Caco-2 (cell line): Measurements from ENCODE around the gene NLGN3. TPM values are rescaled to one million over a fixed set of nuclear protein-coding genes. Genes with fewer than 3 reads are reported as not detected.

Experiments
- BruUV-seq: library from RNA; stranded (reverse); fragments of 400-500 nt; replicated peaks from 2 replicates; lab custom pipeline; 2021; lab: Mats Ljungman, UMichigan
- CTCF ChIA-PET: fragments of 300-600 bp; sonication (Branson Sonifier 250); formaldehyde crosslinking; loops from one replicate; lab custom pipeline; 2022; ENCODE audit warnings: antibody characterized with exemption; lab: Charles Lee
- POLR2A ChIA-PET: fragments of 300-600 bp; sonication (Branson Sonifier 250); formaldehyde crosslinking; loops from one replicate; lab custom pipeline; 2022; ENCODE audit warnings: antibody characterized with exemption; lab: Charles Lee
- DNase-seq, 2 experiments: peaks; one replicate each; pipeline versions ENCODE4 v3.0.0 to v3.0.0-alpha.2; 2020 to 2022
- H3K27me3 ChIP-seq: replicated peaks from 2 replicates; pipeline ENCODE4 v1.6.0; 2011; ENCODE audit warnings: low read length; ENCODE audit not compliant: control insufficient read depth, insufficient read depth
- H3K36me3 ChIP-seq: 2 replicates; pipeline ENCODE4 v1.5.1; 2011; ENCODE audit warnings: low read length; ENCODE audit not compliant: control insufficient read depth, insufficient read depth
- H3K4me1 ChIP-seq: fragments of 250-450 bp; sonication (Bioruptor Pico); 2 replicates; pipeline ENCODE4 v1.5.1; 2020; ENCODE audit warnings: mild to moderate bottlenecking
- H3K4me3 ChIP-seq: 2 replicates; pipeline ENCODE4 v1.5.1; 2011; ENCODE audit warnings: low read depth, mild to moderate bottlenecking, control low read depth, low read length
- H3K9me3 ChIP-seq: fragments of 250-450 bp; sonication (Bioruptor Pico); 2 replicates; pipeline ENCODE4 v1.5.1; 2020; ENCODE audit warnings: mild to moderate bottlenecking, moderate library complexity
- H3K27ac Mint-ChIP-seq: one replicate; pipeline ENCODE4 v1.8.0; 2022; ENCODE audit warnings: mixed read lengths; ENCODE audit not compliant: unreplicated experiment
- H3K27me3 Mint-ChIP-seq: one replicate; pipeline ENCODE4 v1.8.0; 2022; ENCODE audit warnings: mixed read lengths; ENCODE audit not compliant: insufficient read depth, unreplicated experiment
- H3K36me3 Mint-ChIP-seq: one replicate; pipeline ENCODE4 v1.8.0; 2022; ENCODE audit warnings: mild to moderate bottlenecking, mixed read lengths; ENCODE audit not compliant: insufficient read depth, unreplicated experiment
- H3K4me1 Mint-ChIP-seq: one replicate; pipeline ENCODE4 v1.8.0; 2022; ENCODE audit warnings: low read depth, mixed read lengths; ENCODE audit not compliant: unreplicated experiment
- H3K4me3 Mint-ChIP-seq: one replicate; pipeline ENCODE4 v1.8.0; 2022; ENCODE audit warnings: mild to moderate bottlenecking, moderate library complexity, mixed read lengths; ENCODE audit not compliant: unreplicated experiment
- H3K9me3 Mint-ChIP-seq: one replicate; pipeline ENCODE4 v1.8.0; 2022; ENCODE audit warnings: mixed read lengths; ENCODE audit not compliant: unreplicated experiment
- intact Hi-C: fragments of 100-400 bp; cut with micrococcal nuclease; formaldehyde crosslinking; loops from one replicate; pipeline ENCODE4 v1.10.0; 2022; ENCODE audit not compliant: unreplicated experiment
- total RNA-seq: library from RNA; stranded (reverse); gene quantifications from 2 replicates; pipeline ENCODE4 v1.2.3, GENCODE V29; 2022
- TF ChIP-seq, protein P1 (sequence below), 2 experiments: fragments of 200-600 bp in 1 of 2; IDR thresholded peaks; 1 replicate in 1 of 2; 2 replicates in 1 of 2; pipeline versions ENCODE4 v1.5.1 to v1.8.0; 2011 to 2022; ENCODE audit warnings: antibody characterized with exemption in 1 of 2, control low read depth in 1 of 2, inconsistent platforms in 1 of 2, low read depth in 1 of 2, low read length in 1 of 2, mild to moderate bottlenecking in 1 of 2, moderate library complexity in 1 of 2; ENCODE audit not compliant: insufficient read depth in 1 of 2, severe bottlenecking in 1 of 2, unreplicated experiment in 1 of 2

The NLGN3 gene
- total RNA-seq, 1 experiment from 2014 or later, result 0.61 TPM

DNA sequence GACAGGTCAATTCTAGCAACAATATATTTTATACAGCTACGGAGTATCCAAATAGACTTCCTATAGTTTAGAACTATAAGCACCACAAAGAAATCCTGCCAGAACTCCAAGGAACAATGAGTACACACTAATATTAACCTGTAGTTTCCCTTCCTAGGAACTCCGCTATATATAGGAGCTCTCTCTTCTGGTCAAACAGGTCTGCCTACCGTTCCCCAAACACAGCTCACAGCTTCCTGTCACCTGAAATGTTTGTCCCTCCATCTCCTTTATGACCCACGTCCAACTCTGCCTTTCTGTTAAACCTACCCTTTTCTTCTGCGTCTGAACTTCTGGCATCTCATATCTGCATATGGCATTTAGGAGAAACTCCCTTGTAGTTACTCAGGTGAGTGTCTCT is 67.9 kb downstream of the NLGN3 start:
- Histone ChIP-seq H3K27me3 (no peaks in the 10 kb centered on the region), H3K9me3 (no peaks in the 10 kb centered on the region), H3K4me3 (no peak overlapping the region), H3K36me3 (no peaks in the 10 kb centered on the region), H3K4me1 (peaks cover 19% of the 10 kb centered on the region)
- ChIA-PET POLR2A (interaction anchor here (0.6 kb wide), 1 partner anchor 11 kb away, joined by 3 read pairs; no protein-coding TSS in a partner anchor), CTCF (no interaction called here)
- Mint-ChIP-seq H3K4me3 (no peak overlapping the region), H3K9me3 (no peaks in the 10 kb centered on the region), H3K27me3 (no peaks in the 10 kb centered on the region), H3K36me3 (peaks cover 6% of the 10 kb centered on the region), H3K27ac (no peak overlapping the region), H3K4me1 (peaks cover 39% of the 10 kb centered on the region)
- DNase-seq, result no peak
- intact Hi-C loops, result loop anchor here (10.0 kb wide), 1 partner anchor 72 kb away; the partner anchor contains the start of gene NONO
- no TSS peak for BruUV-seq
- TF ChIP-seq, protein P1, sequence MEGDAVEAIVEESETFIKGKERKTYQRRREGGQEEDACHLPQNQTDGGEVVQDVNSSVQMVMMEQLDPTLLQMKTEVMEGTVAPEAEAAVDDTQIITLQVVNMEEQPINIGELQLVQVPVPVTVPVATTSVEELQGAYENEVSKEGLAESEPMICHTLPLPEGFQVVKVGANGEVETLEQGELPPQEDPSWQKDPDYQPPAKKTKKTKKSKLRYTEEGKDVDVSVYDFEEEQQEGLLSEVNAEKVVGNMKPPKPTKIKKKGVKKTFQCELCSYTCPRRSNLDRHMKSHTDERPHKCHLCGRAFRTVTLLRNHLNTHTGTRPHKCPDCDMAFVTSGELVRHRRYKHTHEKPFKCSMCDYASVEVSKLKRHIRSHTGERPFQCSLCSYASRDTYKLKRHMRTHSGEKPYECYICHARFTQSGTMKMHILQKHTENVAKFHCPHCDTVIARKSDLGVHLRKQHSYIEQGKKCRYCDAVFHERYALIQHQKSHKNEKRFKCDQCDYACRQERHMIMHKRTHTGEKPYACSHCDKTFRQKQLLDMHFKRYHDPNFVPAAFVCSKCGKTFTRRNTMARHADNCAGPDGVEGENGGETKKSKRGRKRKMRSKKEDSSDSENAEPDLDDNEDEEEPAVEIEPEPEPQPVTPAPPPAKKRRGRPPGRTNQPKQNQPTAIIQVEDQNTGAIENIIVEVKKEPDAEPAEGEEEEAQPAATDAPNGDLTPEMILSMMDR (IDR thresholded peaks at IDR 0.05; ENCODE audit: insufficient read depth in 1 of 2, low read depth in 1 of 2, low read length in 1 of 2, severe bottlenecking in 1 of 2, unreplicated experiment in 1 of 2), result no peak

GRCh38 chrX:71214152-71214551 is 69.5 kb downstream of the NLGN3 start:
- BruUV-seq, result no TSS peak
- Mint-ChIP-seq H3K36me3 (peaks cover 14% of the 10 kb centered on the region), H3K9me3 (no peaks in the 10 kb centered on the region), H3K27ac (no peak overlapping the region), H3K27me3 (no peaks in the 10 kb centered on the region), H3K4me1 (peaks cover 43% of the 10 kb centered on the region), H3K4me3 (no peak overlapping the region)
- TF ChIP-seq, protein P1 (IDR thresholded peaks at IDR 0.05; ENCODE audit: insufficient read depth in 1 of 2, low read depth in 1 of 2, low read length in 1 of 2, severe bottlenecking in 1 of 2, unreplicated experiment in 1 of 2), result no peak
- Histone ChIP-seq H3K9me3 (no peaks in the 10 kb centered on the region), H3K4me1 (peaks cover 24% of the 10 kb centered on the region), H3K36me3 (no peaks in the 10 kb centered on the region), H3K27me3 (no peaks in the 10 kb centered on the region), H3K4me3 (no peak overlapping the region)
- CTCF ChIA-PET, result no interaction called here
- DNase-seq, result no peak
- POLR2A ChIA-PET, result interaction anchor here (0.7 kb wide), 1 partner anchor 152 kb away, joined by 3 read pairs; the partner anchor contains the start of gene TAF1
- intact Hi-C loops, result loop anchor here (10.0 kb wide), 1 partner anchor 71 kb away; the partner anchor contains the start of gene NONO

- H3K4me1 Mint-ChIP-seq, result peaks cover 40% of the 10 kb centered on the region
- CTCF ChIA-PET, result interaction anchor here (0.5 to 0.6 kb wide), 2 partner anchors 69 to 158 kb away, joined by 4 to 5 read pairs; partner anchors contain the start of gene NONO
- peak overlapping the region; percentile 73 for H3K27ac Mint-ChIP-seq
Measured at GRCh38 chrX:71214604-71215337, 70.1 kb downstream of the NLGN3 start.

More at GRCh38 chrX:71214604-71215337, 70.1 kb downstream of the NLGN3 start:
- H3K9me3 ChIP-seq, result no peaks in the 10 kb centered on the region
- Mint-ChIP-seq H3K27me3 (no peaks in the 10 kb centered on the region), H3K4me3 (peak overlapping the region; percentile 79), H3K36me3 (peaks cover 14% of the 10 kb centered on the region), H3K9me3 (no peaks in the 10 kb centered on the region)
- peaks cover 24% of the 10 kb centered on the region for H3K4me1 ChIP-seq
- H3K36me3 ChIP-seq, result no peaks in the 10 kb centered on the region
- H3K27me3 ChIP-seq, result no peaks in the 10 kb centered on the region
- intact Hi-C loops, result loop anchor here (10.0 kb wide), 1 partner anchor 70 kb away; the partner anchor contains the start of gene NONO
- TF ChIP-seq, protein P1 (IDR thresholded peaks at IDR 0.05; ENCODE audit: insufficient read depth in 1 of 2, low read depth in 1 of 2, low read length in 1 of 2, severe bottlenecking in 1 of 2, unreplicated experiment in 1 of 2), result no peak
- peak; percentile 57 to 62 for DNase-seq
- peak overlapping the region; percentile 52 for H3K4me3 ChIP-seq
- POLR2A ChIA-PET, result interaction anchor here (0.7 kb wide), 1 partner anchor 151 kb away, joined by 3 read pairs; the partner anchor contains the start of gene TAF1
- no TSS peak for BruUV-seq
